Lung (tissue), 12 donors: Measurements from ENCODE around the gene RGS12. TPM values are rescaled to one million over a fixed set of nuclear protein-coding genes. Genes with fewer than 3 reads are reported as not detected.

Experiments
- ATAC-seq: fragments of 200-7000 bp; cut with Tn5 transposase; one replicate; pipeline ENCODE4 v1.9.1; 2020; ENCODE audit warnings: moderate number of reproducible peaks; ENCODE audit not compliant: insufficient read depth, low FRiP score
- DNase-seq, 3 donors: peaks; one replicate each; pipeline ENCODE4 v3.0.0-alpha.2; 2013 to 2017
- H3K27ac ChIP-seq, 2 donors: one replicate each; pipeline ENCODE4 v1.5.1; 2013; ENCODE audit warnings: mild to moderate bottlenecking in 2 of 2, moderate library complexity in 2 of 2, control low read depth in 1 of 2, inconsistent platforms in 1 of 2, low read depth in 1 of 2, low read length in 1 of 2
- H3K27me3 ChIP-seq, 3 donors: one replicate each; pipeline ENCODE4 v1.5.1; 2013; ENCODE audit warnings: low read length in 2 of 3; ENCODE audit not compliant: control insufficient read depth in 3 of 3, insufficient read depth in 3 of 3
- H3K36me3 ChIP-seq, 4 donors: one replicate each; pipeline ENCODE4 v1.5.1; 2013; ENCODE audit warnings: low read length in 4 of 4, mild to moderate bottlenecking in 1 of 4, moderate library complexity in 1 of 4; ENCODE audit not compliant: control insufficient read depth in 4 of 4, insufficient read depth in 4 of 4
- H3K4me1 ChIP-seq, 5 donors: one replicate each; pipeline ENCODE4 v1.5.1; 2013; ENCODE audit warnings: low read length in 5 of 5, mild to moderate bottlenecking in 2 of 5, moderate library complexity in 1 of 5; ENCODE audit not compliant: control insufficient read depth in 5 of 5, insufficient read depth in 5 of 5
- H3K4me3 ChIP-seq: one replicate; pipeline ENCODE4 v1.5.1; 2013; ENCODE audit warnings: mild to moderate bottlenecking, control low read depth, moderate library complexity
- H3K9ac ChIP-seq, 2 donors: one replicate each; pipeline ENCODE4 v1.5.1; 2013; ENCODE audit warnings: low read length in 2 of 2, control low read depth in 1 of 2; ENCODE audit not compliant: insufficient read depth in 1 of 2
- H3K9me3 ChIP-seq, 4 donors: one replicate each; pipeline ENCODE4 v1.5.1; 2013; ENCODE audit warnings: low read length in 3 of 4, mild to moderate bottlenecking in 1 of 4, moderate library complexity in 1 of 4; ENCODE audit not compliant: control insufficient read depth in 4 of 4, insufficient read depth in 3 of 4
- CTCF ChIP-seq: IDR thresholded peaks from 2 replicates; pipeline ENCODE4 v1.5.1; 2012; ENCODE audit warnings: mild to moderate bottlenecking; ENCODE audit errors: control extremely low read depth, extremely low read depth
- WGBS, 2 donors: extraction: QIAGEN DNeasy Blood & Tissue Kit; methylation state at CpG; one replicate each; pipeline ENCODE4 v1.1.7; 2013; 5-methylcytosine and 5-hydroxymethylcytosine counted together
- polyA plus RNA-seq, 2 donors: library from polyadenylated mRNA; stranded (reverse); fragments of 200-250 nt; gene quantifications; one replicate each; pipeline ENCODE4 v1.2.1, GENCODE V29; 2013
- total RNA-seq, 2 donors: library from RNA; depleted of rRNA in 1 of 2; stranded (reverse); fragments of >200 nt in 1 of 2; gene quantifications; one replicate each; pipeline ENCODE4 v1.2.1, GENCODE V29; 2014 to 2021
- donor health status: control.
- donor health status: control.
- donor health status: Bipolar disorder and iron deficiency.
- donor health status: healthy.
- donor health status: DM: yes; HTN: yes; CAD: no.

The RGS12 gene
- total and polyA plus RNA-seq, 4 donors: 15.4 to 76.6 (median 44.9) TPM

- H3K9me3 ChIP-seq: no peaks in the 10 kb centered on the region
- no peak for TF ChIP-seq CTCF
- no peak overlapping the region for H3K4me3 ChIP-seq
- H3K9ac ChIP-seq: no peak overlapping the region
- WGBS, 2 donors: 72 to 82% methylated on average over 18 of the region's 18 CpGs
- H3K4me1 ChIP-seq: no peaks in the 10 kb centered on the region
- DNase-seq: no peak
- no peak for ATAC-seq
- H3K36me3 ChIP-seq: no peaks in the 10 kb centered on the region
- no peaks in the 10 kb centered on the region for H3K27me3 ChIP-seq
- H3K27ac ChIP-seq: no peak overlapping the region
Observed at GRCh38 chr4:3267576-3268394, 25.0 kb upstream of the RGS12 start.

GRCh38 chr4:3268395-3269104, 24.3 kb upstream of the RGS12 start:
- H3K4me1 ChIP-seq: no peaks in the 10 kb centered on the region
- ATAC-seq (no peak), DNase-seq (no peak)
- no peaks in the 10 kb centered on the region for H3K9me3 ChIP-seq
- WGBS, 2 donors: 87 to 92% methylated on average over 17 of the region's 17 CpGs
- no peaks in the 10 kb centered on the region for H3K36me3 ChIP-seq
- TF ChIP-seq CTCF: no peak
- H3K4me3 ChIP-seq: no peak overlapping the region
- no peaks in the 10 kb centered on the region for H3K27me3 ChIP-seq
- H3K9ac ChIP-seq: no peak overlapping the region
- no peak overlapping the region for H3K27ac ChIP-seq

DNA sequence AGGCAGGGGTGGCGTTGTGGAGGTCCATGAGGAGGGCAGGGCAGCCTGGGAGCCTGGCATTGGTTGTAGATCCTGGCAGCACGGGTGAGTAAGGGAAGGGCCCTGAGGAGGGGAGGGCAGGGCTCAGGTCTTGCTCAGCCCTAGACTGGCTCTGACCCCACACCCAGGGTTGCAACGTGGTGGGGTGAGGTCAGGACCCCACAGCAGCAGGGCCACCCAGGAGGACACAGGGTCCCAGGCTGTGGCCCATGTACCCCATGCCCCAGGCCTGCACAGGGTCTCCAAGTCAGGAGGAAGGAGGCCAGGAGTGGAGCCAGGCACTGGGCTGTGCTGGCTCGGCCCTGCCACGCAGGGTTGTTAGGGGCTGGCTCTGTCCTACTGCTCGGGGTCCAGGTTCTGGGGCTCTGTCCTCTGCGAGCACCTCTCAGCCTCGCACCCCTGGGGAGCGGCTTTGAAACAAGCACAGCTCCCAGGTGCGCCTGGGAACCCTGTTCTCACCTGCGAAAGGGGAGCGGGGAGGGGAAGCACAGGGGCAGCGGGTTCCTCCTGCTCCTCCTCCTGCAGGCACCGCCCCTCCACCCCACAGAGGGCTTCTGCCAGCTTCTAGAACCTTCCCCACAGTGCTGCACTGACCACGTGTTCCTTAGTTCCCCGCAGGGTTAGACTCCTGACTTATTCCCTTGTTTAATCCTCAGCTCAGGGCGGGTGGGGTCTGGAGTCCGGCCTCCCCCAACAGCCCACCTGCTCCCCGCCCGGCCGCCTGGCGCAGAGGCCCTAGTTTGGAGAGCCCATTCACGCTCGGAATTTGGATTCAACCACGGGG, 23.5 kb upstream of the RGS12 start:
- TF ChIP-seq CTCF: no peak

More for the DNA sequence above, 23.5 kb upstream of the RGS12 start:
- Histone ChIP-seq H3K36me3 (no peaks in the 10 kb centered on the region), H3K27me3 (no peaks in the 10 kb centered on the region), H3K9ac (no peak overlapping the region), H3K27ac (no peak overlapping the region), H3K4me3 (no peak overlapping the region), H3K9me3 (no peaks in the 10 kb centered on the region), H3K4me1 (no peaks in the 10 kb centered on the region)
- 82 to 90% methylated on average over 25 of the region's 25 CpGs for WGBS, 2 donors
- DNase-seq (no peak), ATAC-seq (no peak)
